ENCODE measurements around the gene SIGLEC15. TPM values are rescaled to one million over a fixed set of nuclear protein-coding genes. Genes with fewer than 3 reads are reported as not detected.

Gene SIGLEC15
- total RNA-seq, 3 donors from 2014 or later = 0.16 to 1.5 (median 0.66) TPM

DNA sequence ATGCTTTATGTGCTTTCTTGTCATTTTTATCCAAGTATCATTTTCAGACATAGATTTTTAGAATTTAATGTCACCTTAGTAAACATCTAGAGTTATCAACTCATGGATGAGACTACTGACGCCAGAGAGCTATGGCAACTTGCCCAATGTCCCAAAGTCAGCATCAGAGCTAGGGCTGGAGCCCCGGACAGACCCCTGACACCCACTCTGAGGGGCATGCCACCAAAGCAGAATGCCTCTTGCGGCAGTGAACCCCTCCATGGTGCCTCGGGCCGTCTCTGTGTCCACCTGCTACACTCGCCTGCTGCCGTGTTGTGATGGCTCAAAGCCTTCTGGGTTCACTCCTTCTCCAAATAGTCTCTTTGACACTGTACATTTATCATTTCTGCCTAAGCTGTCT is 5.4 kb downstream of the SIGLEC15 start:
- no peak for DNase-seq (ENCODE audit: low spot score in 2 of 2)
- Histone ChIP-seq H3K27ac (no peak overlapping the region), H3K4me1 (peaks cover 4 to 9% of the 10 kb centered on the region in 2 donors), H3K36me3 (no peaks in the 10 kb centered on the region), H3K4me3 (no peak overlapping the region), H3K27me3 (no peaks in the 10 kb centered on the region), H3K9me3 (no peaks in the 10 kb centered on the region)
- no peak for TF ChIP-seq POLR2A (IDR thresholded peaks at IDR 0.05)
- TF ChIP-seq, protein P1, sequence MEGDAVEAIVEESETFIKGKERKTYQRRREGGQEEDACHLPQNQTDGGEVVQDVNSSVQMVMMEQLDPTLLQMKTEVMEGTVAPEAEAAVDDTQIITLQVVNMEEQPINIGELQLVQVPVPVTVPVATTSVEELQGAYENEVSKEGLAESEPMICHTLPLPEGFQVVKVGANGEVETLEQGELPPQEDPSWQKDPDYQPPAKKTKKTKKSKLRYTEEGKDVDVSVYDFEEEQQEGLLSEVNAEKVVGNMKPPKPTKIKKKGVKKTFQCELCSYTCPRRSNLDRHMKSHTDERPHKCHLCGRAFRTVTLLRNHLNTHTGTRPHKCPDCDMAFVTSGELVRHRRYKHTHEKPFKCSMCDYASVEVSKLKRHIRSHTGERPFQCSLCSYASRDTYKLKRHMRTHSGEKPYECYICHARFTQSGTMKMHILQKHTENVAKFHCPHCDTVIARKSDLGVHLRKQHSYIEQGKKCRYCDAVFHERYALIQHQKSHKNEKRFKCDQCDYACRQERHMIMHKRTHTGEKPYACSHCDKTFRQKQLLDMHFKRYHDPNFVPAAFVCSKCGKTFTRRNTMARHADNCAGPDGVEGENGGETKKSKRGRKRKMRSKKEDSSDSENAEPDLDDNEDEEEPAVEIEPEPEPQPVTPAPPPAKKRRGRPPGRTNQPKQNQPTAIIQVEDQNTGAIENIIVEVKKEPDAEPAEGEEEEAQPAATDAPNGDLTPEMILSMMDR (IDR thresholded peaks at IDR 0.05) = no peak
- no peak for TF ChIP-seq POLR2AphosphoS5 (IDR thresholded peaks at IDR 0.05)
- intact Hi-C loops (cut with DNase I; ENCODE audit: low total_unique reads) = no loop called here

DNA sequence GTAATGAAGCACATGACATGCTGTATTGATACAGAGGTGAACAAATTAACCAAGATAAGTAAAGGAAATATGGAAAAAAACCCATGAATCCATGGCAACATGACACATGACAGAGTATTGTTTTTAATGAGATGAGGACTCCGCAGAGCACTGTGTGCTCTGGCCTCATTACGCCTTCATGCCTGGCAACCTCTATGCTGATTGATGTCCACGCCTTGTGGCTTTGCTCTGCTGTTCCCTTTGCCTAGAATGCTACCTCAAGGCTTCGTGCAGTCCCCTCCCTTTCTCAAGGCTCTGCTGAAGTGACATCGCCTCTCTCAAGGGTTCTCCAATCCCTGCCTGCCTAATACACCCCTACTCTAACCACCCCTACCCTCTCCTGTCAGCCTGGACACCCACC is 8.4 kb downstream of the SIGLEC15 start:
- Histone ChIP-seq H3K4me1 (peaks cover 0 to 3% of the 10 kb centered on the region in 2 donors), H3K27ac (no peak overlapping the region), H3K27me3 (peaks cover 3 to 9% of the 10 kb centered on the region in 2 donors), H3K9me3 (no peaks in the 10 kb centered on the region), H3K4me3 (no peak overlapping the region), H3K36me3 (no peaks in the 10 kb centered on the region)
- TF ChIP-seq, protein P1 (IDR thresholded peaks at IDR 0.05) = no peak
- TF ChIP-seq POLR2A (IDR thresholded peaks at IDR 0.05) = no peak
- TF ChIP-seq POLR2AphosphoS5 (IDR thresholded peaks at IDR 0.05) = no peak
- intact Hi-C loops (cut with DNase I; ENCODE audit: low total_unique reads) = no loop called here
- DNase-seq (ENCODE audit: low spot score in 2 of 2) = no peak

DNA sequence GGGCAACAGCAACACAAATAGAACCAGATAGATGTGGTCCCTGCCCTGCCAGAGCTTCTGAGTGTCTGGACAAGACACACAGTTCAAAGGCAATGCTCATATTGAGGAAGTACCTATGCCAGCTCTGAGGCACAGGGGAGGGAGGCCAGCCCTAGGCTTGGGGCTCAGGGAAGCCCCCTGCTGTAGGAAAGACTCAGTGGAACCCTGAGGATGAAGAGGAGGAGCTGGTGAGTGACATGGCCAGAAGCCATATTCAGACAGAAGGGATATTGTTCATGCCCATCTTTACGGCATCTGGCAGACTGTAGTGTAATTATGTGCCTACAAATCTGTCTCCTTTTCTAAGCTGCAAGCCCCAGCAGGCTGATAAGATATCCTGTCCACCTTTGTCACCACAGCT is 8.8 kb downstream of the SIGLEC15 start:
- DNase-seq (ENCODE audit: low spot score in 2 of 2) = no peak
- Histone ChIP-seq H3K9me3 (no peaks in the 10 kb centered on the region), H3K36me3 (no peaks in the 10 kb centered on the region), H3K4me3 (no peak overlapping the region), H3K27me3 (peaks cover 3 to 12% of the 10 kb centered on the region in 2 donors), H3K4me1 (peaks cover 0 to 3% of the 10 kb centered on the region in 2 donors), H3K27ac (no peak overlapping the region)
- TF ChIP-seq POLR2A (IDR thresholded peaks at IDR 0.05) = no peak
- TF ChIP-seq POLR2AphosphoS5 (IDR thresholded peaks at IDR 0.05) = no peak
- TF ChIP-seq, protein P1 (IDR thresholded peaks at IDR 0.05) = no peak
- intact Hi-C loops (cut with DNase I; ENCODE audit: low total_unique reads) = no loop called here

DNA sequence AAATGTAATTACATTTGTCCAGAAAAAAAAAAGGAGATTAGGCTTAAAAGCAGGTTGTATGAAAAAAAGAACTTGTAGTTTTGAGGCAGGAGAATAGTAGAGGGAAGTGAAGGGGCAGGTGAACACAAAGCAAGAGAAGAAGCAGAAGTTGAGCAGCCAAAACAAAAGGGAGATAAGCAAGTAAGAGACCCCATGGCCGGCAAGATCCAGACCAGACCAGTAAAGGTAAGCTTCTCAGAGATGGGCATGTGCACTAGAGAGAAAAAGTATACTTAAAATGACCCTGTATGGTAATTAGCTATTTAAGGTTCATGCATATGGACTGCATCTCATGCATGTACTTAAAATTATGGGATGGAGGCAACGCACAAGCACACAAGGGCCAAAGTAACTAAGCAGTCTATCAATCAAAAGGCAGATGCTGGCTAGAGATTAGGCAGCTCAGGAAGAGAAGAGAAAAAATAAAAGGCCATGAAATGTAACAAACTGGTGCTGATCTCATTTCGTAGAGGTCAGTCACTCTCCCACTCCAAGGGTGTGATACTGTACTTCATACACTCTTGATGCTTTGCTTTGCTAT is 9.7 kb downstream of the SIGLEC15 start:
- H3K9me3 ChIP-seq = no peaks in the 10 kb centered on the region

More for the DNA sequence above, 9.7 kb downstream of the SIGLEC15 start:
- no peak for DNase-seq (ENCODE audit: low spot score in 2 of 2)
- Histone ChIP-seq H3K4me3 (no peak overlapping the region), H3K4me1 (peaks cover 0 to 3% of the 10 kb centered on the region in 2 donors), H3K36me3 (no peaks in the 10 kb centered on the region), H3K27me3 (peaks cover 3 to 12% of the 10 kb centered on the region in 2 donors), H3K27ac (no peak overlapping the region)
- intact Hi-C loops (cut with DNase I; ENCODE audit: low total_unique reads) = no loop called here
- TF ChIP-seq POLR2AphosphoS5 (IDR thresholded peaks at IDR 0.05) = no peak
- TF ChIP-seq POLR2A (IDR thresholded peaks at IDR 0.05) = no peak
- TF ChIP-seq, protein P1 (IDR thresholded peaks at IDR 0.05) = no peak

Measured in breast epithelium (tissue), 4 donors.